ENCODE measurements around the gene BARD1. TPM values are rescaled to one million over a fixed set of nuclear protein-coding genes. Genes with fewer than 3 reads are reported as not detected.
A peak's percentile ranks its signal among the peaks of the same experiment; 100 is the strongest.
"Not testable (repeated sequence)": the region's sequence is repeated elsewhere in the genome, so short reads cannot be mapped to it uniquely, and the experiment has no call there.

The BARD1 gene
- total RNA-seq, 1 experiment from 2014 or later: 47.6 TPM

GRCh38 chr2:214800180-214800579, 9.3 kb downstream of the BARD1 start:
- H3K4me1 ChIP-seq: no peaks in the 10 kb centered on the region
- H3K27me3 ChIP-seq: no peaks in the 10 kb centered on the region

DNA sequence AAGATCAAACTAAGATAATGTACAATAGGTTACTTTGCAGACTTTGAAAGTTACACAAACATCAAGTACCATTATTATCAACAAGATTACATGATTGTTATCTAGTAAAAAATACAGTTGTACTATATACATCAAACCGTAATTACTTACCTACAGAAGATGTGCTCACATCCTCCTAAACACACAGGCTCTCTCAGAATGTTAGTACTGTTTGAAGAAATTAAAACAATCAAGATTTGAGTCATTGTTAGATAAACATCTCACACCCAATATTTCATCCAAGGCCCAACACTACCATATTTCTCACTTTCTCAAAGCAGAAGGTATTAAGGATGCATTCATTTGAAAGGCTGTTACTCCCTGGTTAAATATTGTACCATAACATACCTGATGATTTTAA, 12.6 kb downstream of the BARD1 start:
- no peak overlapping the region for H3K27ac ChIP-seq
- H3K27me3 ChIP-seq: no peaks in the 10 kb centered on the region
- no peaks in the 10 kb centered on the region for H3K4me1 ChIP-seq
- no peak overlapping the region for H3K4me3 ChIP-seq
- no peaks in the 10 kb centered on the region; the same call in 1 of the 2 replicates for H3K9me3 ChIP-seq (replicated peaks)
- H3K36me3 ChIP-seq: peaks cover 21% of the 10 kb centered on the region
- no peak for DNase-seq

More at GRCh38 chr2:214800180-214800579, 9.3 kb downstream of the BARD1 start:
- no peak overlapping the region for H3K27ac ChIP-seq
- DNase-seq: no peak
- no peaks in the 10 kb centered on the region for H3K9me3 ChIP-seq (replicated peaks)
- H3K4me3 ChIP-seq: no peak overlapping the region
- H3K36me3 ChIP-seq: peaks cover 16% of the 10 kb centered on the region

DNA sequence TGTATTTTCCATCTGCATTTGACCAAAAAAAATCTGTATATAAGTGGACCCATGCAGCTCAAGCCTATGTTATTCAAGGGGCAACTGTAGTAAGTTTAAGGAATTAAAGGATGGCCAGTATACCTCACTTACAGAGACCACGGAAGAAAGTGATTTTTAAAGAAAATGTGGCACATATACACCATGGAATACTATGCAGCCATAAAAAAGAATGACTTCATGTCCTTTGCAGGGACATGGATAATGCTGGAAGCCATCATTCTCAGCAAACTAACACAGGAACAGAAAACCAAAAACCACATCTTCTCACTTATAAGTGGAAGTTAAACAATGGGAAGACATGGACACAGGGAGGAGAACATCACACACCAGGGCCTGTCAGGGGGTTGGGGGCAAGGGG, 26.3 kb downstream of the BARD1 start:
- not testable (repeated sequence) for H3K27ac ChIP-seq; H3K9me3 ChIP-seq (replicated peaks); H3K27me3 ChIP-seq; H3K4me3 ChIP-seq; H3K4me1 ChIP-seq; DNase-seq
- peaks cover 59% of the 10 kb centered on the region for H3K36me3 ChIP-seq

GRCh38 chr2:214782671-214783070, 26.8 kb downstream of the BARD1 start:
- Histone ChIP-seq H3K4me3 (no peak overlapping the region), H3K4me1 (no peaks in the 10 kb centered on the region), H3K36me3 (peaks cover 59% of the 10 kb centered on the region), H3K27ac (no peak overlapping the region), H3K27me3 (no peaks in the 10 kb centered on the region), H3K9me3 (replicated peaks) (no peaks in the 10 kb centered on the region; the same call in 1 of the 2 replicates)
- no peak for DNase-seq

- no peak for DNase-seq
- Histone ChIP-seq H3K27ac (no peak overlapping the region), H3K9me3 (replicated peaks) (no peaks in the 10 kb centered on the region; the same call in 1 of the 2 replicates), H3K4me1 (no peaks in the 10 kb centered on the region), H3K4me3 (no peak overlapping the region), H3K36me3 (peaks cover 62% of the 10 kb centered on the region), H3K27me3 (no peaks in the 10 kb centered on the region)
Observed at GRCh38 chr2:214781226-214781625, 28.3 kb downstream of the BARD1 start.

DNA sequence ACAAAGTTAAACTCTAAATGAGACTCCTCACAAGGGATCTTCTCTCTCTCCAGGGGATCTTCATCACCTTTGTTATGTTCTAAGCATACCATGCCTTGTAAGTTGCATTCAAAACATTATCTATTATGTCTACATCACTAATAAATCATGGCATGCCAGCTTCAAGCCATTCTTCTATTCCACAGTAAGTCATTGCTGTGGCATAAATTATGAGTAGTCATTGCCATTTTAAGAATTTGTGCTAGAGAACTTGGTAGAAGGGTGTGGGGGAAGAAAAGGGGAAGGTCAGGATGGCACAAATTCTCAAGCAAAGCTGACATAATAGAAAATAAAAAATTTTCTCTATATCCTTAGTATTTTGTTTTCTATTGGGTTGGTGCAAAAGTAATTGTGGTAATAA, 33.5 kb downstream of the BARD1 start:
- no peaks in the 10 kb centered on the region for H3K27me3 ChIP-seq
- H3K36me3 ChIP-seq: peaks cover 41% of the 10 kb centered on the region
- DNase-seq: no peak
- H3K4me3 ChIP-seq: no peak overlapping the region
- H3K27ac ChIP-seq: no peak overlapping the region
- no peaks in the 10 kb centered on the region for H3K4me1 ChIP-seq
- H3K9me3 ChIP-seq (replicated peaks): no peaks in the 10 kb centered on the region

GRCh38 chr2:214774108-214774507, 35.4 kb downstream of the BARD1 start:
- Histone ChIP-seq H3K27me3 (no peaks in the 10 kb centered on the region), H3K36me3 (peaks cover 23% of the 10 kb centered on the region), H3K27ac (no peak overlapping the region), H3K4me3 (no peak overlapping the region), H3K4me1 (no peaks in the 10 kb centered on the region), H3K9me3 (replicated peaks) (no peaks in the 10 kb centered on the region)
- no peak for DNase-seq

DNA sequence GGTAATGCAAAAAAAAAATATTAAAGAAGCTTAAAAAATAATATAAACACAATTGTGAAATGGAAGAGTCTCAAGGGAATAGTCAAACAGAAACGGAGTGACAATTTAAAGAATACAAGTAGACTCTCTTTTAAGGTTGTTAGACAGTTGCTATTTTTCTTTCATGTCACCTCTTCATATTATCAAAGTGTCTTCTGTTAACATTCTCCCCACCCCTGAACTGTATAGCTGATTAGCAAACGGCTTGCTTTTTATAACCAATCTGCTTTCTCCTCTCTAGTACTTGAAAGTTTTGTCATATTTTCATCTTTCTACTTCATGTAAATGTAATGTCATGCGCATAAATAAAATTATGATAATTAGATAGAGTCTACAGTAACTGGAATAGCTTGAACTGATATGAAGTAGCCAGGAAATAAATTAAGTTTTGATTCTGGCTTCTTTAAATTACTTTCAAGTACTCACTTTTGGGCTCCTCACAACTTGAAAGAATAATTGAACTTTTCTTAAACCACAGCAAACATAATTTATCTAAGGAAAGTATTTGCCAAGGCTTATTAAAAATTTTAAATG, 37.0 kb downstream of the BARD1 start:
- no peak for DNase-seq
- Histone ChIP-seq H3K9me3 (replicated peaks) (no peaks in the 10 kb centered on the region), H3K4me1 (no peaks in the 10 kb centered on the region), H3K36me3 (peaks cover 17% of the 10 kb centered on the region), H3K27me3 (no peaks in the 10 kb centered on the region), H3K27ac (no peak overlapping the region), H3K4me3 (no peak overlapping the region)

- H3K27me3 ChIP-seq: no peaks in the 10 kb centered on the region
- no peaks in the 10 kb centered on the region for H3K4me1 ChIP-seq
- no peak overlapping the region for H3K4me3 ChIP-seq
- no peak overlapping the region for H3K27ac ChIP-seq
- no peaks in the 10 kb centered on the region for H3K9me3 ChIP-seq (replicated peaks)
- H3K36me3 ChIP-seq: peaks cover 31% of the 10 kb centered on the region
- DNase-seq: no peak
Observed at GRCh38 chr2:214765180-214765579, 44.3 kb downstream of the BARD1 start.

DNA sequence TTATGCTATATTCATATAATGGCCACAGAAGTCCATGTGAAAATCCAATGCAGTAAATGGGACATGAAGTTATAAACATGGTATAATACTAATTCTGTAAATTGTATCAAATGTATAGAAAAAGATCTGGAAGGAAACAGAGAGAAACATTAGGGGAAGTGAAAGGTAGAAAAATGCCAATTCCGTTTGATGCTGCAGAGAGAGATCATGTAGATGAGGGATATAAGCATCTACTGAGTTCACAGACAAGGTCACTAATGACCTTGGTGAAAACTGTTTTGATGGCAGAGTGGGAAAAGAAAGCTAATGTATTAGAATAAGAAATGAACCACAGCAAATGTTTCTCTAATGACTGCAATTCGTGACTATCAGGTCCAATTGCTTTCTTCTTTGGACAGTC, 56.0 kb downstream of the BARD1 start:
- no peak for DNase-seq
- Histone ChIP-seq H3K4me3 (no peak overlapping the region), H3K9me3 (replicated peaks) (no peaks in the 10 kb centered on the region), H3K36me3 (peaks cover 19% of the 10 kb centered on the region), H3K27ac (no peak overlapping the region), H3K27me3 (no peaks in the 10 kb centered on the region), H3K4me1 (no peaks in the 10 kb centered on the region)

DNA sequence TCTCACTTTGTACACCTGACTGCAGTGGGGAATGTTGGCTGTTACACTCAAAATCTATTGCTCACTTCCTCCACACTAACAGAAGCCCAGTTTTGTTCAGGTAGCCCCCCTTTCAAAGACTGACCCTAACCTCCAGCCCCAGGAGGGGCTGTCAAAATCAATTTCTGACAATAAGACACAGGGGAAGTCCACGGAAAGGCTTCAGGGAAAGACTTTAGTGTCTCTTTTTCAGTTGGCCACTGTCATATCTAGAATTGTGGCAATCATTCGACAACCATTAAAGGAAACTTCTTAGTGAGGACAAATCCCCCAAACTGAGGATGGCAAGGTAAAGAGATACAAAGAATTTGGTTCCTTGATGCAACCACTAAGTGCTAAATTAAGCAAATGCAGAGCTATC, 59.0 kb downstream of the BARD1 start:
- no peaks in the 10 kb centered on the region for H3K9me3 ChIP-seq (replicated peaks)
- H3K27ac ChIP-seq: no peak overlapping the region
- no peak overlapping the region for H3K4me3 ChIP-seq
- H3K4me1 ChIP-seq: no peaks in the 10 kb centered on the region
- H3K36me3 ChIP-seq: peaks cover 13% of the 10 kb centered on the region
- no peak for DNase-seq
- no peaks in the 10 kb centered on the region for H3K27me3 ChIP-seq

DNA sequence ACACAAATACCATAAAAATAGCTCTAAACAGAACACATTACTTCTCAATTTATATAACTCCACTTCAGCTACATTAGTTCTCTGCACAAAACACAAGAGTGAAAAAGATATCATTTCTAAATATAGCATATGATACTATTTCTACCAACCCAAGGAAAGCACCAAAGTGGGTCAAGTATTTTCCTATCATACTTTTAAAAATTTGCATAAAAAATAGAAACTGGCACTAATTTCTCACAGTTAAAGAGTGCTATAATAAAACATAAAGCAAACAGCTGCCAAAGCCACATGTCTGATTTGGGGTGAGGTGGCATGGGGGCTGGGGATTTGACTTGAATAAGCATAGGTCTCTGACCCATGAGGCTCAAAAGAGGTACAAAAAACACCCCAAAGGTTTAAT, 61.5 kb downstream of the BARD1 start:
- Histone ChIP-seq H3K27me3 (no peaks in the 10 kb centered on the region), H3K36me3 (peaks cover 22% of the 10 kb centered on the region)

DNA sequence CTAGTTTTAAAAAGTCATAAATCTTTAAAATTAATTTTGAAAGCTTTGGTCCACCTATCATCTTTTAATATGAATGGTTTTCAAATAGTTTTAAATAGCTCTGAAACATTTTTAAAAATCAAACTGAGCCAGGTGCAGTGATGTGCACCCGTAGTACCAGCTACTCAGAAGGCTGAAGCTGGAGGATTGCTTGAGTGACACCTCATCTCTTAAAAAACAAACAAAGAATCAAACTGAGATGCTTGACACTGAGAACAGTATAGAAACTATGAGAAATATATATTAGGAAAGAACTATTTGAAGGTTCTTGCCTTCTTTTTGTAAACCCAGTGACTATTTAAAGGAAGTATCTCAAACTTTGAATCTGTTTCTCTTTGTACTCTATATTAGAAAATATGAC, 67.4 kb downstream of the BARD1 start:
- no peak overlapping the region for H3K4me3 ChIP-seq
- no peaks in the 10 kb centered on the region for H3K9me3 ChIP-seq (replicated peaks)
- DNase-seq: no peak
- no peak overlapping the region for H3K27ac ChIP-seq
- no peaks in the 10 kb centered on the region for H3K4me1 ChIP-seq
- peaks cover 25% of the 10 kb centered on the region for H3K36me3 ChIP-seq
- H3K27me3 ChIP-seq: no peaks in the 10 kb centered on the region

More for the DNA sequence above, 61.5 kb downstream of the BARD1 start:
- Histone ChIP-seq H3K4me1 (no peaks in the 10 kb centered on the region), H3K9me3 (replicated peaks) (no peaks in the 10 kb centered on the region), H3K27ac (no peak overlapping the region), H3K4me3 (no peak overlapping the region)
- DNase-seq: no peak

GRCh38 chr2:214740867-214741395, 68.6 kb downstream of the BARD1 start:
- no peaks in the 10 kb centered on the region for H3K27me3 ChIP-seq
- peaks cover 25% of the 10 kb centered on the region for H3K36me3 ChIP-seq
- no peak for DNase-seq
- H3K4me3 ChIP-seq: no peak overlapping the region
- H3K9me3 ChIP-seq (replicated peaks): no peaks in the 10 kb centered on the region
- H3K4me1 ChIP-seq: no peaks in the 10 kb centered on the region
- no peak overlapping the region for H3K27ac ChIP-seq

DNA sequence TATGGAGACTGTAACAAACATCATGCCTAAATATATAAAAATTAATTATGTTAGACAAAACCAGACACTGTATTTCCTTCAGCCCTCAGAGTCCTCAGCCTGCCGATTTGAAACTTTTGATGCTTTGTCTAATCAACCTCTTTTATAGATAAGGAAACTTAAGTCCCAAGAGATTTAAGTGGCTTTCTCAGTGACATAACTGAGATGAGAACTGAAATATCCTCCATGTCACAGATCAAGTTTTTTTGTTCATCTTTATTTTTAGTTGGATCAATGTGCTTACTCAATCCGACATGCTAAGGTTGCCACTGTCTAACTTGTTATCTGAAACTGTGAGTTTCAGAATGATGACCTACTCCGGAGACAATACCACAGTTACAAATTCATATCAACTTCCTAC, 72.3 kb downstream of the BARD1 start:
- DNase-seq: no peak
- Histone ChIP-seq H3K27me3 (no peaks in the 10 kb centered on the region), H3K36me3 (peaks cover 13% of the 10 kb centered on the region), H3K4me1 (no peaks in the 10 kb centered on the region), H3K4me3 (no peak overlapping the region), H3K9me3 (replicated peaks) (no peaks in the 10 kb centered on the region), H3K27ac (no peak overlapping the region)

GRCh38 chr2:214730800-214731407, 78.6 kb downstream of the BARD1 start:
- Histone ChIP-seq H3K27ac (peak overlapping the region; percentile 15; the same call in 1 of the 2 replicates), H3K27me3 (no peaks in the 10 kb centered on the region), H3K9me3 (replicated peaks) (no peaks in the 10 kb centered on the region), H3K4me3 (no peak overlapping the region), H3K36me3 (peaks cover 17% of the 10 kb centered on the region), H3K4me1 (peaks cover 3% of the 10 kb centered on the region; the same call in 1 of the 2 replicates)
- DNase-seq: no peak
